Panc1 (cell line): ENCODE results near the gene MCF2L2. TPM values are rescaled to one million over a fixed set of nuclear protein-coding genes. Genes with fewer than 3 reads are reported as not detected.

ENCODE experiments used
- ATAC-seq: fragments of 200-7000 bp; cut with Tn5 transposase; 2 replicates; pipeline ENCODE4 v1.9.1; 2020; ENCODE audit warnings: mild to moderate bottlenecking, moderate library complexity
- BruUV-seq: library from RNA; stranded (reverse); fragments of 400-500 nt; replicated peaks from 2 replicates; lab custom pipeline; 2021; lab: Mats Ljungman, UMichigan
- CTCF ChIA-PET: fragments of 300-600 bp; sonication (Branson Sonifier 250); formaldehyde crosslinking; loops from one replicate; lab custom pipeline; 2022; ENCODE audit warnings: antibody characterized with exemption; lab: Charles Lee
- POLR2A ChIA-PET: fragments of 300-600 bp; sonication (Branson Sonifier 250); formaldehyde crosslinking; loops from one replicate; lab custom pipeline; 2022; ENCODE audit warnings: antibody characterized with exemption; lab: Charles Lee
- DNase-seq: peaks from one replicate; pipeline ENCODE4 v3.0.0-alpha.2; 2010; ENCODE audit warnings: low read depth, low spot score
- H3K27ac ChIP-seq: 2 replicates; pipeline ENCODE4 v1.5.1; 2011; ENCODE audit warnings: mild to moderate bottlenecking, low read length, inconsistent platforms
- H3K27me3 ChIP-seq: fragments of 200-500 bp; sonication (Bioruptor generic); 2 replicates; pipeline ENCODE4 v1.6.0; 2014; ENCODE audit warnings: low read length, inconsistent platforms; ENCODE audit not compliant: control insufficient read depth, insufficient read depth
- H3K36me3 ChIP-seq: fragments of 200-500 bp; sonication (Bioruptor generic); 2 replicates; pipeline ENCODE4 v1.5.1; 2014; ENCODE audit warnings: inconsistent platforms, mild to moderate bottlenecking, low read length, moderate library complexity; ENCODE audit not compliant: control insufficient read depth, insufficient read depth
- H3K4me1 ChIP-seq: 2 replicates; pipeline ENCODE4 v1.5.1; 2011; ENCODE audit warnings: inconsistent platforms, mild to moderate bottlenecking, low read length, moderate library complexity; ENCODE audit not compliant: control insufficient read depth, insufficient read depth
- H3K4me3 ChIP-seq, 2 experiments: 2 replicates each; pipeline ENCODE4 v1.5.1; 2011 to 2012; ENCODE audit warnings: low read depth in 2 of 2, low read length in 2 of 2, mild to moderate bottlenecking in 2 of 2, inconsistent platforms in 1 of 2, moderate library complexity in 1 of 2
- H3K9me3 ChIP-seq: fragments of 200-500 bp; sonication (Bioruptor generic); 2 replicates; pipeline ENCODE4 v1.5.1; 2014; ENCODE audit warnings: low read depth, mild to moderate bottlenecking, inconsistent platforms, low read length, moderate library complexity; ENCODE audit not compliant: control insufficient read depth, insufficient read depth
- CTCF ChIP-seq: fragments of 450-650 bp; IDR thresholded peaks from 2 replicates; pipeline ENCODE4 v1.5.1; 2017; ENCODE audit warnings: mild to moderate bottlenecking
- POLR2AphosphoS5 ChIP-seq: IDR thresholded peaks from 2 replicates; pipeline ENCODE4 v1.6.1; 2012; ENCODE audit warnings: mild to moderate bottlenecking, low read depth, low read length, moderate library complexity
- REST ChIP-seq, 2 experiments: IDR thresholded peaks; 2 replicates each; pipeline ENCODE4 v1.6.1; 2011 to 2012; ENCODE audit warnings: low read depth in 2 of 2, control low read depth in 1 of 2, low read length in 1 of 2, mild to moderate bottlenecking in 1 of 2, moderate library complexity in 1 of 2; ENCODE audit not compliant: insufficient read depth in 1 of 2
- SIN3A ChIP-seq: IDR thresholded peaks from 2 replicates; pipeline ENCODE4 v1.6.1; 2012; ENCODE audit warnings: low read depth, mild to moderate bottlenecking, low read length, moderate library complexity, borderline replicate concordance; ENCODE audit not compliant: insufficient read depth
- TCF7L2 ChIP-seq: IDR thresholded peaks from 2 replicates; pipeline ENCODE4 v1.6.1; 2011; ENCODE audit warnings: mild to moderate bottlenecking, low read depth, low read length, inconsistent platforms
- in situ Hi-C: cut with HindIII; loops from 2 replicates; pipeline ENCODE4 v1.10.0; 2016; ENCODE audit warnings: low sequenced_read_pairs, low pct_unique_long_range_greater_than_20kb
- intact Hi-C: fragments of 100-400 bp; cut with micrococcal nuclease; formaldehyde crosslinking; loops from one replicate; pipeline ENCODE4 v1.10.0; 2022; ENCODE audit not compliant: unreplicated experiment
- total RNA-seq: library from RNA; stranded (reverse); gene quantifications from one replicate; pipeline ENCODE4 v1.2.1, GENCODE V29; 2021; ENCODE audit not compliant: unreplicated experiment

Gene MCF2L2
- total RNA-seq, 1 experiment from 2014 or later, result 1.0 TPM

GRCh38 chr3:183410280-183410679 lies 18.1 kb downstream of the MCF2L2 start:
- Histone ChIP-seq H3K27ac (no peak overlapping the region), H3K27me3 (no peaks in the 10 kb centered on the region; the same call in 1 of the 2 replicates), H3K4me3 (no peak overlapping the region), H3K9me3 (no peaks in the 10 kb centered on the region), H3K36me3 (no peaks in the 10 kb centered on the region), H3K4me1 (peaks cover 3% of the 10 kb centered on the region; the same call in 1 of the 2 replicates)
- in situ Hi-C loops, result no loop called here
- CTCF ChIA-PET, result interaction anchor here (0.5 kb wide), 1 partner anchor 52 kb away, joined by 4 read pairs; no protein-coding TSS in a partner anchor
- POLR2A ChIA-PET, result interaction anchor here (0.5 kb wide), 1 partner anchor 323 kb away, joined by 6 read pairs; no protein-coding TSS in a partner anchor
- intact Hi-C loops, result no loop called here
- BruUV-seq, result no TSS peak
- ATAC-seq (no peak), DNase-seq (no peak)
- TF ChIP-seq TCF7L2, result no peak
- no peak for TF ChIP-seq POLR2AphosphoS5
- no peak for TF ChIP-seq CTCF
- TF ChIP-seq REST (IDR thresholded peaks at IDR 0.05; ENCODE audit: insufficient read depth in 1 of 2, low read depth in 2 of 2, low read length in 1 of 2), result no peak
- TF ChIP-seq SIN3A, result no peak

- in situ Hi-C loops (no loop called here), intact Hi-C loops (no loop called here)
- no peaks in the 10 kb centered on the region for H3K9me3 ChIP-seq
- ATAC-seq (no peak), DNase-seq (no peak)
- CTCF ChIA-PET, result no interaction called here
- H3K27me3 ChIP-seq, result no peaks in the 10 kb centered on the region; the same call in 1 of the 2 replicates
- no peak overlapping the region for H3K4me3 ChIP-seq
- POLR2A ChIA-PET, result no interaction called here
- BruUV-seq, result no TSS peak
- H3K36me3 ChIP-seq, result no peaks in the 10 kb centered on the region
- TF ChIP-seq REST (IDR thresholded peaks at IDR 0.05; ENCODE audit: insufficient read depth in 1 of 2, low read depth in 2 of 2, low read length in 1 of 2) (no peak), CTCF (no peak), TCF7L2 (no peak), SIN3A (no peak), POLR2AphosphoS5 (no peak)
- H3K27ac ChIP-seq, result no peak overlapping the region
- H3K4me1 ChIP-seq, result peaks cover 3% of the 10 kb centered on the region; the same call in 1 of the 2 replicates
Observed at GRCh38 chr3:183409219-183409618, 19.2 kb downstream of the MCF2L2 start.
